AG04449 (cell line): ENCODE data around the gene CANT1.

Source experiments
- CTCF ChIA-PET: fragments of 350-600 bp; formaldehyde crosslinking; extraction: SDS; loops from one replicate; lab custom pipeline; 2021; ENCODE audit warnings: antibody characterized with exemption; lab: Yijun Ruan, JAX
- POLR2A ChIA-PET: fragments of 400-600, 350-600 bp; formaldehyde crosslinking; extraction: SDS; loops from one replicate; lab custom pipeline; 2020; ENCODE audit warnings: antibody characterized with exemption, inconsistent platforms; lab: Yijun Ruan, JAX
- DNase-seq: peaks from one replicate; pipeline ENCODE4 v3.0.0-alpha.2; 2010; ENCODE audit warnings: low read depth, low spot score
- H3K4me3 ChIP-seq: 2 replicates; pipeline ENCODE4 v1.5.1; 2011; ENCODE audit warnings: low read depth, mild to moderate bottlenecking, control low read depth, low read length
- TF ChIP-seq, protein P1 (sequence below): IDR thresholded peaks from one replicate; pipeline ENCODE4 v1.5.1; 2011; ENCODE audit warnings: mild to moderate bottlenecking, moderate library complexity, low read length, control low read depth, inconsistent platforms; ENCODE audit not compliant: insufficient read depth; ENCODE audit errors: missing control alignments

Gene CANT1

GRCh38 chr17:78995761-78996451 is 13.7 kb downstream of the CANT1 start:
- H3K4me3 ChIP-seq = no peak overlapping the region
- DNase-seq = no peak
- POLR2A ChIA-PET = no interaction called here
- CTCF ChIA-PET = interaction anchor here (1.2 to 4.0 kb wide), 7 partner anchors 9 to 396 kb away, joined by 3 to 28 read pairs (median 3); no protein-coding TSS in a partner anchor
- TF ChIP-seq, protein P1, sequence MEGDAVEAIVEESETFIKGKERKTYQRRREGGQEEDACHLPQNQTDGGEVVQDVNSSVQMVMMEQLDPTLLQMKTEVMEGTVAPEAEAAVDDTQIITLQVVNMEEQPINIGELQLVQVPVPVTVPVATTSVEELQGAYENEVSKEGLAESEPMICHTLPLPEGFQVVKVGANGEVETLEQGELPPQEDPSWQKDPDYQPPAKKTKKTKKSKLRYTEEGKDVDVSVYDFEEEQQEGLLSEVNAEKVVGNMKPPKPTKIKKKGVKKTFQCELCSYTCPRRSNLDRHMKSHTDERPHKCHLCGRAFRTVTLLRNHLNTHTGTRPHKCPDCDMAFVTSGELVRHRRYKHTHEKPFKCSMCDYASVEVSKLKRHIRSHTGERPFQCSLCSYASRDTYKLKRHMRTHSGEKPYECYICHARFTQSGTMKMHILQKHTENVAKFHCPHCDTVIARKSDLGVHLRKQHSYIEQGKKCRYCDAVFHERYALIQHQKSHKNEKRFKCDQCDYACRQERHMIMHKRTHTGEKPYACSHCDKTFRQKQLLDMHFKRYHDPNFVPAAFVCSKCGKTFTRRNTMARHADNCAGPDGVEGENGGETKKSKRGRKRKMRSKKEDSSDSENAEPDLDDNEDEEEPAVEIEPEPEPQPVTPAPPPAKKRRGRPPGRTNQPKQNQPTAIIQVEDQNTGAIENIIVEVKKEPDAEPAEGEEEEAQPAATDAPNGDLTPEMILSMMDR = no peak

DNA sequence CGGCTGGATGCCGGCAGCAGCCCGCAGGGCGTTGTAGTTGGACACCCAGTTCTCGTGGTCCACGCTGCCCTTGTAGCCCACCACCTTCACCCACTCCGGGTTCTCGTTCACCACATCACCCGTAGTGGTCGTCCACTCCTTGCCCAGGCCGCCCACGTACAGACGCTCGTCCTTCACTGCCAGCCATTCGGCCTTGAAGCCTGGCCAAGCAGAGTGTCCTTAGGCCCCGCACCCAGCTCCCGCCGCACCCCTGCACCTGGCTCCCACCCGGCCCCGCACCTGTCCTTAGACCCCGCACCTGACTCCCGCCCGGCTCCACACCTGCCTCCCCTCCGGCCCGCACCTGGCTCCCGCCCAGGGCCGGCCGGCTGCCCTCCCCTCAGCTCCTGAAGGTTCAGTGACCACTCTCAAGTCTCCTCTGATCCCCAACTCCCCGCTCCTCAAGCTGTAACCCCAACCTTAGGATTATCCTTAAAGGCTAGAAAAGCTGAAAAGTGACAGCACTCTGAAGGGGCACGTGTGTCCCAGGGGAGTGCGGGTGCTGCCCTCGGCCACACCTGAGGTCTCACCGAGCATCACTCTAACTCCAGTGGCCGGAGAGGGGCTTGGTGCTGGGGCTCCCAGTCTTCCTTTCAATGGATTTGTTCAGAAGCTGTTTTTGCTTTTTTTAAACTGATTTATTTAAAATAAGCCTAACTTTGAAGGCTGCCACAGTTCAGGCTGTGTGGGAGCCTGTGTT is 14.4 kb downstream of the CANT1 start:
- POLR2A ChIA-PET = no interaction called here
- DNase-seq = no peak
- CTCF ChIA-PET = interaction anchor here (0.9 to 4.0 kb wide), 11 partner anchors 8 to 397 kb away, joined by 3 to 28 read pairs (median 3); no protein-coding TSS in a partner anchor
- TF ChIP-seq, protein P1 = no peak
- no peak overlapping the region for H3K4me3 ChIP-seq

DNA sequence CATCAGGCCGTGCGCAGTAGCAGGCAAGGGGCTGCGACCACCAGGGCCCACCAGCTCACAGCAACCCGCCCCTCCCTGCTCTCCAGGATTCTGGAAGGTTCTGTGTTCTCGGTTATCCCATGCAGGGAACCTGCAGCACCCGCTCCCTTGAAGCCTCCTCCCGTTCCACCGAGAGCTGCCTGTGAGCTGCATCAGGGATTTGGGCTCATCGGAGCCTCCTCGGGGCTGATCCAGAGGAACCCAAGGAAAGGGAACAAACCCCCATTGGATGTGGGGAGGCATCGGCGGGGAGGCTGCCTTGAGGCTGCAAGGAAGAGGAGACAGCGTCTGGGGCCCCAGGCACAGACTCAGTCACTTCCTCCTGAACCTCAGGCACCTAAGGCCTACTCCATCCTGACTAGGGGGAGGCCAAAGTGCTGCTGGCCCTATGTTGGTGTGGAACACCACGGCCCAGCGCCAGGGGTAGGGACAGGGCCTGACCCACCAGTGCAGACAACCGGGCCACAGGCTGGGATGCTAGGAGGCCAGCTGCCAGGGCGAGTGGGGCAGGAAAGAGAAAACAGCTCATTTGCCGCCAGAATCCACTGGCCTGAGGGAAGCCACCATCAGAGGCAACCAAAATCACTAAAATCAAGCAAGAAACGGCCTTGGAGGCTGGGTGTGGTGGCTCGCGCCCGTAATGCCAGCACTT is 15.4 kb downstream of the CANT1 start:
- TF ChIP-seq, protein P1 = no peak
- POLR2A ChIA-PET = no interaction called here
- CTCF ChIA-PET = interaction anchor here (0.6 to 4.0 kb wide), 13 partner anchors 9 to 395 kb away, joined by 3 to 28 read pairs (median 3); partner anchors contain the start of gene ENGASE
- DNase-seq = no peak
- no peak overlapping the region for H3K4me3 ChIP-seq

DNA sequence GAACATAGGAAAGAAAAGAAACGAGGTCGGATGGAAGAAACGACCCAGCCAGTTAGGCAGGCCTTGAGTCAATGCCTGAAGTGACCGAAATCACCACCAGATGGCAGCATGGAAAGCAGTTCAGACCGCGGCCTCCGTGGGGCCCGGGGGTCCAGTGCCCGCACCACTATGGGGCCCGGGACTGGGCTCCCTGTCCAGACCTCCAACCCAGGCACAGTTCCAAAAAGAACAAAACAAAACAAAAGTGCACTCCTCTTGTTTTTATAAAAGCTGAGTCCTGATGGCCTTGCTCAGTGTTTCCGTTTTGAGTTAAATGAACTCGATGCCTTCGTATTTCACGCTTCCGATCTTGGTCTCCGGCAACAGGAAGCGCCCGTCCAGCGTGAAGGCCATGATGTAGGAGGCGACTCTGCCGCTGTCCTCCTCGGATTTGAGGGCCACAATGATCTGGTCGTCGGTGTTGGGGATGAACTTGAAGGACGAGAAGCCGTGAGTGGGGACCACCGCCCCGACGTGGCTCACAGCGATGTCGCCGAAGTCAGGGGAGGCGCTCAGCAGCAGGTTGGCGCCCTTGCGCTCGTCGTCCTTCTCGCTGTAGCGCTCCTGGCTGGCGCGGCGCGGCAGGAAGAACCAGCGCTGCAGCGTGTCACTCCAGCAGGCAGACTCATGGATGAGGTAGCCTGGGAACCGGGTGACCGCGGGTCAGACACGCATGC is 16.2 kb downstream of the CANT1 start:
- DNase-seq = no peak
- ChIA-PET POLR2A (no interaction called here), CTCF (interaction anchor here (0.6 to 4.0 kb wide), 13 partner anchors 10 to 395 kb away, joined by 3 to 28 read pairs (median 4); partner anchors contain the start of gene ENGASE)
- H3K4me3 ChIP-seq = no peak overlapping the region
- TF ChIP-seq, protein P1 = peak; percentile 77

- TF ChIP-seq, protein P1 = no peak
- DNase-seq = no peak
- CTCF ChIA-PET = interaction anchor here (0.7 to 4.0 kb wide), 8 partner anchors 10 to 396 kb away, joined by 3 to 28 read pairs (median 4); partner anchors contain the start of gene ENGASE
- POLR2A ChIA-PET = no interaction called here
- no peak overlapping the region for H3K4me3 ChIP-seq
These were observed 16.9 kb downstream of the CANT1 start for GRCh38 chr17:78992542-78993212.
